GM13976 (cell line): ENCODE results near the gene ZNF428.
"Not testable (repeated sequence)": the region's sequence is repeated elsewhere in the genome, so short reads cannot be mapped to it uniquely, and the experiment has no call there.

ENCODE experiments used
- DNase-seq: peaks from one replicate; pipeline ENCODE4 v3.0.0; 2012; ENCODE audit warnings: low spot score
- in situ Hi-C: fragments of 300-500 bp; cut with MboI; formaldehyde crosslinking; loops from one replicate; pipeline ENCODE4 v1.12.0; 2022; ENCODE audit warnings: low sequenced_read_pairs, mixed read lengths, inconsistent platforms; ENCODE audit not compliant: unreplicated experiment
- TF ChIP-seq, protein P1 (sequence below): IDR thresholded peaks from 2 replicates; pipeline ENCODE4 v1.5.1; 2012; ENCODE audit warnings: borderline replicate concordance, mild to moderate bottlenecking; ENCODE audit not compliant: insufficient read depth; ENCODE audit errors: extremely low read depth, missing control alignments, control extremely low read depth

ZNF428 gene

GRCh38 chr19:43609872-43610271 lies 9.6 kb downstream of the ZNF428 start:
- DNase-seq: no peak
- in situ Hi-C loops: no loop called here
- TF ChIP-seq, protein P1, sequence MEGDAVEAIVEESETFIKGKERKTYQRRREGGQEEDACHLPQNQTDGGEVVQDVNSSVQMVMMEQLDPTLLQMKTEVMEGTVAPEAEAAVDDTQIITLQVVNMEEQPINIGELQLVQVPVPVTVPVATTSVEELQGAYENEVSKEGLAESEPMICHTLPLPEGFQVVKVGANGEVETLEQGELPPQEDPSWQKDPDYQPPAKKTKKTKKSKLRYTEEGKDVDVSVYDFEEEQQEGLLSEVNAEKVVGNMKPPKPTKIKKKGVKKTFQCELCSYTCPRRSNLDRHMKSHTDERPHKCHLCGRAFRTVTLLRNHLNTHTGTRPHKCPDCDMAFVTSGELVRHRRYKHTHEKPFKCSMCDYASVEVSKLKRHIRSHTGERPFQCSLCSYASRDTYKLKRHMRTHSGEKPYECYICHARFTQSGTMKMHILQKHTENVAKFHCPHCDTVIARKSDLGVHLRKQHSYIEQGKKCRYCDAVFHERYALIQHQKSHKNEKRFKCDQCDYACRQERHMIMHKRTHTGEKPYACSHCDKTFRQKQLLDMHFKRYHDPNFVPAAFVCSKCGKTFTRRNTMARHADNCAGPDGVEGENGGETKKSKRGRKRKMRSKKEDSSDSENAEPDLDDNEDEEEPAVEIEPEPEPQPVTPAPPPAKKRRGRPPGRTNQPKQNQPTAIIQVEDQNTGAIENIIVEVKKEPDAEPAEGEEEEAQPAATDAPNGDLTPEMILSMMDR: no peak

DNA sequence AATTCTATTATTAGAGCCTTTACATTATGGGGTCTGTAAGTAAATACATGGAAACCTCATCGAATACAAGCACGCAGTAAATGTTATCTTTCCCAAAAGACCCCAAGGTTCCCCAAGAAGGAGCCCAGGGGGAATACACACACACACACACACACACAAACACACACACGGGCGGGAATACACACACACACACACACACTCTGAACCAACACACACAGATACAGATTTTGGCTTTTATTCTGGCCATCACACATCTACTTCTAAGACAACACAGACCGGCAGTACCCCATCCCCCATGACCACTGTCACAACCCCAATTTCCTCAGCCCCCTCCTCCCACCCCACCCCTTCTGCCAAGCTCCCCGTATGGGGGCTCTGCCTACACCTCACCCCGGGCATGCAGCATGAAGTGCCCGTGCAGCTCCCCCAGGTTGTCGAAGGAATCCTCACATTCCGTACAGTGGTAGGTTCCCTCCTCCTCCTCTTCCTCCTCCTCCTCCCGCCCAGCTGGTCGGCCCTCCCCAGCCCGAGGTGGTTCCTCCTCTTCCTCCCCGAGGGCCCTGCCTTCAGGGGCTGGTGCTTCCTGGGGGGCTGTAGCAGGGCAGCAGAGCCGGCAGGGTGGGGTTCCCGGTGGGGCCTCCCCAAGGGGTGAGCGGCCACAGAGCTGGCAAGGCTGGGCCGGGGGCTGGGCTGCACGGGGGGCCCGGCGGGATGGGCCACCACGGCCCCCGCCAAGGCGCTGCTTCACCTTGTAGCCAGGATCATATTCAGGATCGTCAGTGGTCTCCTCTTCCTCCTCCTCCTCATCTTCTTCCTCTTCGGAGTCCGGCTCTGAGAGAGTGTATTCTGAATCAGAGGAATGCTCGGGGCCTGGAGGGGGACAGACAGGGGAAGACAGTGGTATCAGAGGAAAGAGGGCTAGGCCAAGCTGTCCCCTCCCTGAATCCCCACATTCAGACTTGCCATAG lies 11.9 kb downstream of the ZNF428 start:
- TF ChIP-seq, protein P1: no peak
- DNase-seq: no peak
- in situ Hi-C loops: no loop called here

DNA sequence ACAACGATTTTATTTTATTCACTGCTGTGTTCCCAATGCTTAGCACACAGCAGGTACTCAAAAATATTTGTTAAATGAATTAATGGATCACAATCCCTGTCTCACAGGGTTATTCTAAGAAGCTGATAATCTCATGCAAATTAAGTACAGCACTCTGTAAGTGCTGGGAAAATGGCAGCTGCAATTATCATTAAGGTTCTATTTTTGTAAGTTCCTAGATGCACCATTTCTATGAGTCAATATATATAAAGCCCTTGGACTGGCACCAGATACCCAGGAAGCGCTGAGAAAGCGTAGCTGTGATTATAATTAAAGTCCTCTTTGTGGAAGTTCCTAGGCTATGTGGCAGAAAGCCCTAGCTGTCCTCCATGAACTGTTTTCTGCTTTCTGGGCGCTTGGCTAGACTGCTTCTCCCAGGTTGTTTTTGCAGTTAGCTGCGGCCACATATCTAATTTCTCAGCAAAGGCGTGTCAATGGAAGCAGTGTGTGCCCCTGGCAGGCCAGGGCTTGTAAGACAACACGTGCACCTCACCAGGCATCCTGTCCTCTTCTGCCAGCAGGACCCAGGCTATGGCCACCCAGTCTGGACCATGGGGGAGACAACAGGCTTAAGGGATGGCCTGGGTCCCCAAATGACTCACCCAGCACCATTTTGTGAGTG lies 12.7 kb downstream of the ZNF428 start:
- no peak for DNase-seq
- in situ Hi-C loops: no loop called here
- TF ChIP-seq, protein P1: no peak

GRCh38 chr19:43605875-43606568 lies 13.4 kb downstream of the ZNF428 start:
- in situ Hi-C loops: no loop called here
- TF ChIP-seq, protein P1: no peak
- DNase-seq: no peak

GRCh38 chr19:43600326-43600725 lies 19.1 kb downstream of the ZNF428 start:
- in situ Hi-C loops, DNase-seq: not testable (repeated sequence)

DNA sequence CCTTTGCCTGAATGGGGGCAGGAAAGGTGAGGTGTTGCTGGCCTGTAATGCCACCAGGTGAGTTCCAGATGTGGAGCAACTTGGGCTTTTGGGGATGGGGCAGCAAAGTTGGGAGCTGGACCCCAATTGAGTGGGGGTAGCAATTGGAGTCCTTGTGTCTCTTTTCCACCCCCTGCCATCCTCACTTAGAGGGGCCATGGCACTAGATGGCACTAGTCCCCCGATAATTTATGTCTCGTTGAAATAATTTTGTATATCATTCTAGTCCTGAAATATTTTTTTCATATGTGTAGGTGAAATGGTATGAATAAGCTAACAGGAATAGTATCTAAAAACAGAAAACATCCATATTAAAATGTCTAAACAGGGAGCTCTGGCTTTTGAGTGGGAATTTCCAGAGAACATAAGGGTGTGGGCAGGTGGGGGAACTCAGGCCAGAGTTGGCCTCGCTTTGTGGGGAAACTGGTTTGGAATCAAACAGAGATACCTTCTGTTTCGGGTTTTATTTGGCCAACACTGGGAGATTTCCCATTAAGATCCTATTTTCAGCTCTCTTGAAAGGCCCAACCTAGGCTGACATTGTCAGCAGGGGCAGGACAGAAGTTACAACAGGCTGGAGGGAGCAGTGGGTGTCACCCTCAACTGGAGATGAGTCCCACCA lies 19.7 kb downstream of the ZNF428 start:
- DNase-seq: no peak
- TF ChIP-seq, protein P1: no peak
- in situ Hi-C loops: no loop called here
